Activated CD8-positive, alpha-beta T cell treated with anti-CD3 and anti-CD28 coated beads for 36 hours (primary cell): ENCODE results near the gene PTRHD1. TPM values are rescaled to one million over a fixed set of nuclear protein-coding genes. Genes with fewer than 3 reads are reported as not detected.
"Not testable (repeated sequence)": the region's sequence is repeated elsewhere in the genome, so short reads cannot be mapped to it uniquely, and the experiment has no call there.

ENCODE experiments used
- ATAC-seq: fragments of 200-7000 bp; cut with Tn5 transposase; one replicate; pipeline ENCODE4 v1.10.0; 2021; ENCODE audit warnings: mild to moderate bottlenecking, moderate library complexity
- CTCF ChIA-PET: fragments of 350-600 bp; sonication (Branson Sonifier 250); formaldehyde crosslinking; loops from one replicate; lab custom pipeline; 2021; ENCODE audit warnings: antibody characterized with exemption; lab: Charles Lee
- POLR2A ChIA-PET: fragments of 350-600 bp; sonication (Branson Sonifier 250); formaldehyde crosslinking; loops from one replicate; lab custom pipeline; 2021; ENCODE audit warnings: antibody characterized with exemption; lab: Charles Lee
- DNase-seq: peaks from one replicate; pipeline ENCODE4 v3.0.0-alpha.2; 2020
- H3K27ac Mint-ChIP-seq: one replicate; pipeline ENCODE4 v1.8.0; 2021; ENCODE audit warnings: mild to moderate bottlenecking, mixed read lengths
- H3K27me3 Mint-ChIP-seq: one replicate; pipeline ENCODE4 v1.8.0; 2021; ENCODE audit warnings: mixed read lengths
- H3K36me3 Mint-ChIP-seq: one replicate; pipeline ENCODE4 v1.8.0; 2021; ENCODE audit warnings: low read depth, mixed read lengths
- H3K4me1 Mint-ChIP-seq: one replicate; pipeline ENCODE4 v1.8.0; 2021; ENCODE audit warnings: low read depth, mixed read lengths
- H3K4me3 Mint-ChIP-seq: one replicate; pipeline ENCODE4 v1.8.0; 2021; ENCODE audit warnings: mild to moderate bottlenecking, moderate library complexity, mixed read lengths
- H3K9me3 Mint-ChIP-seq: one replicate; pipeline ENCODE4 v1.8.0; 2021; ENCODE audit warnings: mixed read lengths
- intact Hi-C: fragments of 100-400 bp; cut with micrococcal nuclease; formaldehyde crosslinking; loops from one replicate; pipeline ENCODE4 v1.10.0; 2022
- total RNA-seq, 2 experiments: library from RNA; stranded (reverse); gene quantifications; one replicate each; pipeline ENCODE4 v1.2.3, GENCODE V29; 2021
- TF ChIP-seq, protein P1 (sequence below): fragments of 200-600 bp; IDR thresholded peaks from one replicate; pipeline ENCODE4 v1.8.0; 2022; ENCODE audit warnings: antibody characterized with exemption, mild to moderate bottlenecking

PTRHD1 gene
- total RNA-seq, 2 experiments from 2014 or later = 23.2 to 24.9 TPM

DNA sequence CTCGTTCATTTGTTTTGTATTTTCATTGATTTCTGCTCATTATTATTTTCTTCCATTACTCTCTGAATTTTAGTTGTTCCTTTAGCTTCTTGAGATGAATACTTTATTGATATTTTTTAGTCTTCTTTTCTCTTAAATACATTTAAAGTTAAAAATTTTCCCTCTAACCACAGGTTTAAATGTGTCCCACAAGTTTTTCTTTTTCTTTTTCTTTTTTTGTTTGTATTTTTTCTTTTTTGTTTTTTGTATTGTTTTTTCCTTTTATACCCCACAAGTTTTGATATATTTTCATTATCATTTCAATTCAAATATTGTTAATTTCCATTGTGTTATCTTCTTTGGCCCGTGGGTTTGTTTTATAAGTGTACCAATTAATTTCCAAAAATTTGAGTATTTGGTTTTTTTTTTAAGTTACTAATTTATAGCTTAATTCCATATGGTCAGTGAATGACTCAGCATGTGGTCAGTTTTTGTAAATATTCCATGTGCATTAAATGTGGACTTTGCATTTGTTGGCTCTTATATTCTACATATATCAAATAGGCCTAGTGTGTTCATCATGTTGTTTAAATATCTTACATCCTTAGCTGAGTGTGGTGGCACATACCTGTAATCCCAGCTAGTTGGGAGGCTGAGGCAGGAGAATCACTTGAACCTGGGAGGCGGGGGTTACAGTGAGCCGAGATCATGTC lies 16.3 kb upstream of the PTRHD1 start:
- DNase-seq (no peak), ATAC-seq (no peak)
- ChIA-PET POLR2A (no interaction called here), CTCF (interaction anchor here (0.6 to 1.9 kb wide), 2 partner anchors 18 to 387 kb away, joined by 3 to 6 read pairs; no protein-coding TSS in a partner anchor)
- TF ChIP-seq, protein P1, sequence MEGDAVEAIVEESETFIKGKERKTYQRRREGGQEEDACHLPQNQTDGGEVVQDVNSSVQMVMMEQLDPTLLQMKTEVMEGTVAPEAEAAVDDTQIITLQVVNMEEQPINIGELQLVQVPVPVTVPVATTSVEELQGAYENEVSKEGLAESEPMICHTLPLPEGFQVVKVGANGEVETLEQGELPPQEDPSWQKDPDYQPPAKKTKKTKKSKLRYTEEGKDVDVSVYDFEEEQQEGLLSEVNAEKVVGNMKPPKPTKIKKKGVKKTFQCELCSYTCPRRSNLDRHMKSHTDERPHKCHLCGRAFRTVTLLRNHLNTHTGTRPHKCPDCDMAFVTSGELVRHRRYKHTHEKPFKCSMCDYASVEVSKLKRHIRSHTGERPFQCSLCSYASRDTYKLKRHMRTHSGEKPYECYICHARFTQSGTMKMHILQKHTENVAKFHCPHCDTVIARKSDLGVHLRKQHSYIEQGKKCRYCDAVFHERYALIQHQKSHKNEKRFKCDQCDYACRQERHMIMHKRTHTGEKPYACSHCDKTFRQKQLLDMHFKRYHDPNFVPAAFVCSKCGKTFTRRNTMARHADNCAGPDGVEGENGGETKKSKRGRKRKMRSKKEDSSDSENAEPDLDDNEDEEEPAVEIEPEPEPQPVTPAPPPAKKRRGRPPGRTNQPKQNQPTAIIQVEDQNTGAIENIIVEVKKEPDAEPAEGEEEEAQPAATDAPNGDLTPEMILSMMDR = no peak
- no peaks in the 10 kb centered on the region for H3K9me3 Mint-ChIP-seq
- peaks cover 11% of the 10 kb centered on the region for H3K4me1 Mint-ChIP-seq
- no peaks in the 10 kb centered on the region for H3K27me3 Mint-ChIP-seq
- intact Hi-C loops = no loop called here
- H3K36me3 Mint-ChIP-seq = peaks cover 52% of the 10 kb centered on the region
- H3K27ac Mint-ChIP-seq = no peak overlapping the region
- no peak overlapping the region for H3K4me3 Mint-ChIP-seq

DNA sequence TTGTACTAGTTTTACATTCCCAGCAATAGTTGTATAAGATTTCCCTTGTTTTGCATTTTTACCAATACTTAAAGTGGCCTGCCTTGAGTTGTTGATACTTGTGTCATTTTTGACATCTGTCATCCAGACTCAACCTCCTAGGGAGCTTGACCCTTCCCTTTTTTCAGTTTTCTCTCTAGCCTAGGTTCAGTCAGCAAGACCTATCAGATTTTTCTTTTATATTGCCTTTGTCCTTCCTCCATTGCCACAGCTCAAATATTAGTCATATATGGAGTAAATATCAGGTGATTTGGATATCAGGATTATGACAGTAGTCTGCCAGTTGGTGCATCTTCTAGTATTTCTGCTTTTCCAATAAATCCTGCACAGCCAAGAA lies 13.5 kb upstream of the PTRHD1 start:
- Mint-ChIP-seq H3K27ac (no peak overlapping the region), H3K27me3 (no peaks in the 10 kb centered on the region), H3K4me3 (no peak overlapping the region), H3K4me1 (peaks cover 14% of the 10 kb centered on the region), H3K9me3 (no peaks in the 10 kb centered on the region), H3K36me3 (peaks cover 53% of the 10 kb centered on the region)
- no peak for DNase-seq
- ATAC-seq = no peak
- intact Hi-C loops = no loop called here
- CTCF ChIA-PET = no interaction called here
- TF ChIP-seq, protein P1 = no peak
- POLR2A ChIA-PET = interaction anchor here (0.9 kb wide), 1 partner anchor 10 kb away, joined by 3 read pairs; no protein-coding TSS in a partner anchor

DNA sequence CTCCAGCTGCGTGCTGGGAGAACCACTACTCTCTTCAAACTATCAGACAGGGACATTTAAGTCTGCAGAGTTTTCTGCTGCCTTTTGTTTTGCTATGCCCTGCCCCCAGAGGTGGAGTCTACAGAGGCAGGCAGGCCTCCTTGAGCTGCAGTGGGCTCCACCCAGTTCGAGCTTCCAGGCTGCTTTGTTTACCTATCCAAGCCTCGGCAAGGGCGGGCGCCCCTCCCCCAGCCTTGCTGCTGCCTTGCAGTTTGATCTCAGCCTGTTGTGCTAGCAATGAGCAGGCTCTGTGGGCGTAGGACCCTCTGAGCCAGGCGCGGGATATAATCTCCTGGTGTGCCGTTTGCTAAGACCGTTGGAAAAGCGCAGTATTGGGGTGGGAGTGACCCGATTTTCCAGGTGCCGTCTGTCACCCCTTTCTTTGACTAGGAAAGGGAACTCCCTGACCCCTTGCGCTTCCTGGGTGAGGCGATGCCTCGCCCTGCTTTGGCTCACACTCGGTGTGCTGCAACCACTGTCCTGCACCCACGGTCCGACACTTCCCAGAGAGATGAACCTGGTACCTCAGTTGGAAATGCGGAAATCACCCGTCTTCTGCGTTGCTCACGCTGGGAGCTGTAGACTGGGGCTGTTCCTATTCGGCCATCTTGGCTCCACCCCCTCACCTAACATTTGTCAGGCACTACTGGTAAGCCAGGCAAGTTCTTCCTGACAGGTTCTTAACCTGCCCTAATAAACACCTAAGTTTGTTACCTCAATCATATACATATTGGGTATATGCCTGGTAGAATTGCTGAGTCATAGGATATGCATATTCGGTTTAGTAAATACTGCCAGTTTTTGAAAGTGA lies 12.8 kb upstream of the PTRHD1 start:
- H3K27ac Mint-ChIP-seq, H3K4me3 Mint-ChIP-seq, POLR2A ChIA-PET, H3K9me3 Mint-ChIP-seq, ATAC-seq, H3K27me3 Mint-ChIP-seq, intact Hi-C loops, CTCF ChIA-PET, DNase-seq: not testable (repeated sequence)
- H3K36me3 Mint-ChIP-seq = peaks cover 58% of the 10 kb centered on the region
- H3K4me1 Mint-ChIP-seq = peaks cover 14% of the 10 kb centered on the region

DNA sequence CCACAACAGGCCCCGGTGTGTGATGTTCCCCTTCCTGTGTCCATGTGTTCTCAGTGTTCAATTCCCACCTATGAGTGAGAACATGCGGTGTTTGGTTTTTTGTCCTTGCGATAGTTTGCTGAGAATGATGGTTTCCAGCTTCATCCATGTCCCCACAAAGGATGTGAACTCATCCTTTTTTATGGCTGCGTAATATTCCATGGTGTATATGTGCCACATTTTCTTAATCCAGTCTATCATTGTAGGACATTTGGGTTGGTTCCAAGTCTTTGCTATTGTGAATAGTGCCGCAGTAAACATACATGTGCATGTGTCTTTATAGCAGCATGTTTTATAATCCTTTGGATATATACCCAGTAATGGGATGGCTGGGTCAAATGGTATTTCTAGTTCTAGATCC lies 7.3 kb upstream of the PTRHD1 start:
- ATAC-seq = not testable (repeated sequence)
- H3K4me1 Mint-ChIP-seq = peaks cover 20% of the 10 kb centered on the region

DNA sequence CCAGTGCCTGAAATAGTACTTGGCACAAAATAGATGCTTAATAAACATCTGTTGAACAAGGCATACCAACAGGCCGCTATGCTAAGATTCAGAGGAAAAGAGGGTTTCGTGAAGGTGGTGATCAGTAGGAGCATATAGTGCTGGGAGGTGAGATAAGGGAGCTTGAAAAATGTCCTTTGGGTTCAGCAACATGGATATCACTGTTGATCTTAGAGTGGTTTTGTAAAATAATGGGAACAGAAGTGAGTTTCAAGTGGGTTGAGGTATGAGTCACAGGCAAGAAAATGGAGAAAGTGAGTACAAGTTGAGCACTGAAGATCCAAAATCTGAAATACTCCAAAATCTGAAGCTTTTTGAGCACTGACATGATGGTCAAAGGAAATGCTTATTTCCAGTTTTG lies 4.5 kb upstream of the PTRHD1 start:
- Mint-ChIP-seq H3K36me3 (peaks cover 78% of the 10 kb centered on the region), H3K4me3 (no peak overlapping the region), H3K9me3 (no peaks in the 10 kb centered on the region), H3K4me1 (peaks cover 27% of the 10 kb centered on the region), H3K27ac (no peak overlapping the region), H3K27me3 (no peaks in the 10 kb centered on the region)
- no peak for DNase-seq
- no peak for ATAC-seq
- ChIA-PET POLR2A (interaction anchor here (1.0 kb wide), 1 partner anchor 18 kb away, joined by 3 read pairs; no protein-coding TSS in a partner anchor), CTCF (interaction anchor here (0.9 to 2.7 kb wide), 4 partner anchors 17 to 388 kb away, joined by 3 to 9 read pairs (median 3); no protein-coding TSS in a partner anchor)
- intact Hi-C loops = loop anchor here (10.0 kb wide), 1 partner anchor 223 kb away; no protein-coding TSS in a partner anchor
- TF ChIP-seq, protein P1 = no peak

More for the DNA sequence above, 7.3 kb upstream of the PTRHD1 start:
- peaks cover 85% of the 10 kb centered on the region for H3K36me3 Mint-ChIP-seq
- intact Hi-C loops, H3K9me3 Mint-ChIP-seq, H3K4me3 Mint-ChIP-seq, H3K27me3 Mint-ChIP-seq, POLR2A ChIA-PET, DNase-seq, H3K27ac Mint-ChIP-seq: not testable (repeated sequence)
- CTCF ChIA-PET = interaction anchor here (0.9 to 2.7 kb wide), 2 partner anchors 378 to 390 kb away, joined by 3 to 9 read pairs; no protein-coding TSS in a partner anchor
